ENCODE data around the gene KIF4B.

KIF4B gene

GRCh38 chr5:155064580-155064979 is 51.0 kb downstream of the KIF4B start:
- Histone ChIP-seq H3K27ac (ENCODE audit: poor library complexity, severe bottlenecking) (no peak overlapping the region), H3K9me3 (ENCODE audit: severe bottlenecking) (no peaks in the 10 kb centered on the region), H3K4me3 (ENCODE audit: severe bottlenecking) (no peak overlapping the region), H3K4me1 (ENCODE audit: insufficient read depth, poor library complexity, severe bottlenecking) (no peaks in the 10 kb centered on the region), H3K27me3 (ENCODE audit: insufficient read depth, poor library complexity, severe bottlenecking) (no peaks in the 10 kb centered on the region), H3K36me3 (ENCODE audit: low read depth) (no peaks in the 10 kb centered on the region)
- no peak for DNase-seq (ENCODE audit: low spot score)
- no peak for TF ChIP-seq CTCF (IDR thresholded peaks at IDR 0.05; ENCODE audit: poor library complexity, severe bottlenecking)
- ATAC-seq (ENCODE audit: low read depth), result no peak

GRCh38 chr5:155066886-155067595 is 53.5 kb downstream of the KIF4B start:
- H3K9me3 ChIP-seq (ENCODE audit: severe bottlenecking), result no peaks in the 10 kb centered on the region
- H3K27ac ChIP-seq (ENCODE audit: poor library complexity, severe bottlenecking), result no peak overlapping the region
- H3K36me3 ChIP-seq (ENCODE audit: low read depth), result no peaks in the 10 kb centered on the region
- no peak for TF ChIP-seq CTCF (IDR thresholded peaks at IDR 0.05; ENCODE audit: poor library complexity, severe bottlenecking)
- DNase-seq (ENCODE audit: low spot score), result no peak
- H3K27me3 ChIP-seq (ENCODE audit: insufficient read depth, poor library complexity, severe bottlenecking), result no peaks in the 10 kb centered on the region
- no peaks in the 10 kb centered on the region for H3K4me1 ChIP-seq (ENCODE audit: insufficient read depth, poor library complexity, severe bottlenecking)
- H3K4me3 ChIP-seq (ENCODE audit: severe bottlenecking), result no peak overlapping the region
- ATAC-seq (ENCODE audit: low read depth), result no peak
